Prostate gland (tissue), 2 donors: ENCODE data around the gene KCNJ4. TPM values are rescaled to one million over a fixed set of nuclear protein-coding genes. Genes with fewer than 3 reads are reported as not detected.

Experiments
- DNase-seq: peaks from one replicate; pipeline ENCODE4 v3.0.0-alpha.2; 2019; ENCODE audit warnings: low spot score
- H3K27ac ChIP-seq, 2 donors: fragments of 200-600 bp; sonication (generic); 2 replicates each; pipeline ENCODE4 v1.5.1; 2017 to 2019
- H3K27me3 ChIP-seq: fragments of 200-600 bp; sonication (generic); replicated peaks from 2 replicates; pipeline ENCODE4 v1.5.1; 2019; ENCODE audit not compliant: insufficient read depth
- H3K36me3 ChIP-seq, 2 donors: fragments of 200-600 bp; sonication (generic); 1 replicate in 1 of 2; 2 replicates in 1 of 2; pipeline versions ENCODE4 v1.5.1 to v1.8.1; 2017 to 2019
- H3K4me1 ChIP-seq: fragments of 200-600 bp; sonication (generic); replicated peaks from 2 replicates; pipeline ENCODE4 v1.5.1; 2019
- H3K4me3 ChIP-seq, 2 donors: fragments of 200-600 bp; sonication (generic); 2 replicates each; pipeline ENCODE4 v1.5.1; 2017 to 2019
- H3K9me3 ChIP-seq: fragments of 200-600 bp; sonication (generic); 2 replicates; pipeline ENCODE4 v1.5.1; 2017
- CTCF ChIP-seq, 4 experiments: fragments of 200-600 bp in 2 of 4; fragments of 450-650 bp in 2 of 4; sonication (generic) in 2 of 4; IDR thresholded peaks; 1 replicate in 3 of 4; 2 replicates in 1 of 4; pipeline ENCODE4 v1.5.1; 2016 to 2019; ENCODE audit warnings: antibody characterized with exemption in 4 of 4, mild to moderate bottlenecking in 2 of 4, moderate library complexity in 2 of 4
- POLR2A ChIP-seq: fragments of 450-650 bp; IDR thresholded peaks from one replicate; pipeline ENCODE4 v1.6.1; 2016; ENCODE audit warnings: antibody characterized with exemption, mild to moderate bottlenecking
- POLR2AphosphoS5 ChIP-seq: sonication (generic); formaldehyde crosslinking; IDR thresholded peaks from one replicate; pipeline ENCODE4 v1.6.1; 2017; ENCODE audit warnings: antibody characterized with exemption
- WGBS: methylation state at CpG from one replicate; pipeline ENCODE4 v1.1.5; 2018; 5-methylcytosine and 5-hydroxymethylcytosine counted together
- intact Hi-C: fragments of 100-400 bp; cut with DNase I; formaldehyde crosslinking; loops from one replicate; pipeline ENCODE4 v1.14.2; 2022
- total RNA-seq, 2 donors: library from RNA; depleted of rRNA; stranded (reverse); fragments of >200 nt; gene quantifications; one replicate each; pipeline ENCODE4 v1.1.0, GENCODE V29; 2016

Gene KCNJ4
- total RNA-seq, 2 donors from 2014 or later = 3.2 TPM; not detected in 1

- WGBS = 84% methylated on average over 11 of the region's 11 CpGs
- Histone ChIP-seq H3K27me3 (no peaks in the 10 kb centered on the region), H3K4me1 (no peaks in the 10 kb centered on the region), H3K36me3 (no peaks in the 10 kb centered on the region), H3K4me3 (no peak overlapping the region), H3K27ac (no peak overlapping the region), H3K9me3 (no peaks in the 10 kb centered on the region)
- DNase-seq = no peak
- TF ChIP-seq POLR2A = no peak
- no peak for TF ChIP-seq POLR2AphosphoS5
- no peak for TF ChIP-seq CTCF (IDR thresholded peaks at IDR 0.05)
- intact Hi-C loops = no loop called here
These were observed 1.8 kb downstream of the KCNJ4 start for GRCh38 chr22:38453066-38453672.

GRCh38 chr22:38452373-38453065 is 2.5 kb downstream of the KCNJ4 start:
- H3K4me1 ChIP-seq = no peaks in the 10 kb centered on the region
- no peak overlapping the region for H3K27ac ChIP-seq
- no peak for DNase-seq
- TF ChIP-seq POLR2A = no peak
- H3K4me3 ChIP-seq = no peak overlapping the region
- intact Hi-C loops = no loop called here
- no peaks in the 10 kb centered on the region for H3K36me3 ChIP-seq
- 36% methylated on average over 25 of the region's 25 CpGs for WGBS
- no peaks in the 10 kb centered on the region for H3K27me3 ChIP-seq
- no peaks in the 10 kb centered on the region for H3K9me3 ChIP-seq

GRCh38 chr22:38451864-38452263 is 3.1 kb downstream of the KCNJ4 start:
- no peak for TF ChIP-seq POLR2A
- TF ChIP-seq CTCF (IDR thresholded peaks at IDR 0.05) = no peak
- no peak for TF ChIP-seq POLR2AphosphoS5
- Histone ChIP-seq H3K9me3 (no peaks in the 10 kb centered on the region), H3K27me3 (no peaks in the 10 kb centered on the region), H3K4me3 (no peak overlapping the region), H3K27ac (no peak overlapping the region), H3K4me1 (no peaks in the 10 kb centered on the region), H3K36me3 (no peaks in the 10 kb centered on the region)
- intact Hi-C loops = no loop called here
- WGBS = 79% methylated on average over 4 of the region's 4 CpGs
- no peak for DNase-seq

GRCh38 chr22:38451404-38451803 is 3.6 kb downstream of the KCNJ4 start:
- Histone ChIP-seq H3K27me3 (no peaks in the 10 kb centered on the region), H3K9me3 (no peaks in the 10 kb centered on the region), H3K4me3 (no peak overlapping the region), H3K36me3 (no peaks in the 10 kb centered on the region), H3K4me1 (no peaks in the 10 kb centered on the region), H3K27ac (no peak overlapping the region)
- 68% methylated on average over 2 of the region's 2 CpGs for WGBS
- DNase-seq = no peak
- TF ChIP-seq CTCF (IDR thresholded peaks at IDR 0.05) (no peak), POLR2A (no peak), POLR2AphosphoS5 (no peak)
- intact Hi-C loops = no loop called here

GRCh38 chr22:38450234-38450797 is 4.7 kb downstream of the KCNJ4 start:
- WGBS = 57% methylated on average over 11 of the region's 11 CpGs
- no peaks in the 10 kb centered on the region for H3K27me3 ChIP-seq

More at GRCh38 chr22:38450234-38450797, 4.7 kb downstream of the KCNJ4 start:
- no peaks in the 10 kb centered on the region for H3K36me3 ChIP-seq
- TF ChIP-seq POLR2AphosphoS5 (no peak), POLR2A (no peak), CTCF (IDR thresholded peaks at IDR 0.05) (no peak)
- H3K27ac ChIP-seq = no peak overlapping the region
- H3K4me1 ChIP-seq = no peaks in the 10 kb centered on the region
- intact Hi-C loops = no loop called here
- no peaks in the 10 kb centered on the region for H3K9me3 ChIP-seq
- DNase-seq = no peak
- no peak overlapping the region for H3K4me3 ChIP-seq
